Endothelial cell of umbilical vein (primary cell): ENCODE measurements around the gene VIPR2. TPM values are rescaled to one million over a fixed set of nuclear protein-coding genes. Genes with fewer than 3 reads are reported as not detected.

Source experiments
- BruUV-seq: library from RNA; stranded (reverse); fragments of 400-500 nt; replicated peaks from 2 replicates; lab custom pipeline; 2021; lab: Mats Ljungman, UMichigan
- CTCF ChIA-PET: fragments of 300-600, 350-600 bp; sonication (Branson Sonifier 250); formaldehyde crosslinking; loops from one replicate; lab custom pipeline; 2021; ENCODE audit warnings: antibody characterized with exemption, inconsistent platforms; lab: Charles Lee
- POLR2A ChIA-PET: fragments of 300-600, 350-600 bp; sonication (Branson Sonifier 250); formaldehyde crosslinking; loops from one replicate; lab custom pipeline; 2021; ENCODE audit warnings: antibody characterized with exemption, inconsistent platforms; lab: Charles Lee
- DNase-seq: peaks from one replicate; pipeline ENCODE4 v3.0.0-alpha.2; 2011; ENCODE audit warnings: low read depth, low spot score
- FAIRE-seq: peaks from 2 replicates; lab custom pipeline; 2011; peaks lifted over from hg19 to GRCh38; lab: Jason Lieb, UNC
- H2AFZ ChIP-seq: 2 replicates; pipeline ENCODE4 v1.6.0; 2012; ENCODE audit warnings: low read depth, low read length, control low read depth, inconsistent platforms
- H3K27ac ChIP-seq: 2 replicates; pipeline ENCODE4 v1.5.1; 2011; ENCODE audit warnings: low read depth, mild to moderate bottlenecking, control low read depth, low read length, moderate library complexity; ENCODE audit not compliant: insufficient read depth
- H3K27me3 ChIP-seq, 2 experiments: 2 replicates each; pipeline versions ENCODE4 v1.6.0 to v1.6.1; 2011; ENCODE audit warnings: low read length in 2 of 2, mixed read lengths in 1 of 2; ENCODE audit not compliant: control insufficient read depth in 2 of 2, insufficient read depth in 2 of 2
- H3K36me3 ChIP-seq, 2 experiments: 2 replicates in 1 of 2; 3 replicates in 1 of 2; pipeline ENCODE4 v1.5.1; 2011; ENCODE audit warnings: low read length in 2 of 2, mild to moderate bottlenecking in 1 of 2, moderate library complexity in 1 of 2; ENCODE audit not compliant: control insufficient read depth in 2 of 2, insufficient read depth in 2 of 2; ENCODE audit errors: extremely low read depth in 1 of 2
- H3K4me1 ChIP-seq: 3 replicates; pipeline ENCODE4 v1.5.1; 2011; ENCODE audit warnings: mild to moderate bottlenecking, low read length; ENCODE audit not compliant: control insufficient read depth, insufficient read depth; ENCODE audit errors: extremely low read depth
- H3K4me2 ChIP-seq: 2 replicates; pipeline ENCODE4 v1.6.1; 2011; ENCODE audit warnings: low read length, control low read depth, mixed read lengths; ENCODE audit not compliant: insufficient read depth
- H3K4me3 ChIP-seq, 3 experiments: fragments of 200-600 bp in 1 of 3; sonication (generic), shearing (Covaris generic) in 1 of 3; replicated peaks in 1 of 3; 2 replicates each; pipeline ENCODE4 v1.5.1; 2011 to 2016; ENCODE audit warnings: control low read depth in 3 of 3, low read length in 3 of 3, mild to moderate bottlenecking in 2 of 3, inconsistent platforms in 1 of 3, low read depth in 1 of 3, moderate library complexity in 1 of 3; ENCODE audit not compliant: insufficient read depth in 1 of 3
- H3K79me2 ChIP-seq: 2 replicates; pipeline ENCODE4 v1.6.0; 2012; ENCODE audit warnings: low read length, inconsistent platforms; ENCODE audit not compliant: control insufficient read depth, insufficient read depth
- H3K9ac ChIP-seq: replicated peaks from 2 replicates; pipeline ENCODE3; 2011; ENCODE audit warnings: low read length, control low read depth; ENCODE audit not compliant: insufficient read depth; ENCODE audit errors: extremely low read depth
- H3K9me1 ChIP-seq: replicated peaks from 3 replicates; pipeline ENCODE4 v1.6.0; 2011; ENCODE audit warnings: mild to moderate bottlenecking, low read length; ENCODE audit not compliant: control insufficient read depth, insufficient read depth; ENCODE audit errors: extremely low read depth
- H3K9me3 ChIP-seq: replicated peaks from 2 replicates; pipeline ENCODE4 v1.5.1; 2012; ENCODE audit warnings: low read length, inconsistent platforms; ENCODE audit not compliant: control insufficient read depth, insufficient read depth
- H4K20me1 ChIP-seq: replicated peaks from 2 replicates; pipeline ENCODE3; 2011; ENCODE audit warnings: mild to moderate bottlenecking, low read length; ENCODE audit not compliant: control insufficient read depth, insufficient read depth; ENCODE audit errors: extremely low read depth
- CTCF ChIP-seq, 2 donors: IDR thresholded peaks; 1 replicate in 1 of 2; 2 replicates in 1 of 2; pipeline ENCODE4 v1.5.1; 2011; ENCODE audit warnings: low read length in 2 of 2, mild to moderate bottlenecking in 2 of 2, moderate library complexity in 2 of 2, control low read depth in 1 of 2, inconsistent platforms in 1 of 2, low read depth in 1 of 2; ENCODE audit not compliant: insufficient read depth in 1 of 2; ENCODE audit errors: extremely low read depth in 1 of 2
- EZH2 ChIP-seq: IDR thresholded peaks from 2 replicates; pipeline ENCODE4 v1.6.1; 2012; ENCODE audit warnings: borderline replicate concordance, low read depth, mild to moderate bottlenecking, moderate library complexity, low read length, inconsistent platforms; ENCODE audit not compliant: severe bottlenecking
- MAX ChIP-seq: IDR thresholded peaks from 2 replicates; pipeline ENCODE4 v1.6.1; 2011; ENCODE audit not compliant: insufficient read depth, insufficient read length
- MYC ChIP-seq: IDR thresholded peaks from one replicate; pipeline ENCODE4 v1.6.1; 2011; ENCODE audit warnings: mild to moderate bottlenecking, low read depth, low read length
- POLR2A ChIP-seq: IDR thresholded peaks from 2 replicates; pipeline ENCODE4 v1.6.1; 2012; ENCODE audit warnings: low read depth, mild to moderate bottlenecking, control low read depth, low read length
- POLR2AphosphoS5 ChIP-seq: IDR thresholded peaks from 2 replicates; pipeline ENCODE4 v1.6.1; 2012; ENCODE audit warnings: low read depth, mild to moderate bottlenecking, control low read depth, low read length, moderate library complexity; ENCODE audit not compliant: insufficient read depth
- dilution Hi-C: fragments of 300-500 bp; cut with MboI; formaldehyde crosslinking; loops from one replicate; pipeline ENCODE4 v1.15.0; 2019; ENCODE audit warnings: low sequenced_read_pairs; ENCODE audit not compliant: extremely low pct_ligation_motif_present
- intact Hi-C: fragments of 100-400 bp; cut with micrococcal nuclease; formaldehyde crosslinking; loops from one replicate; pipeline ENCODE4 v1.10.0; 2022
- polyA plus RNA-seq, 4 experiments: library from polyadenylated mRNA; depleted of rRNA in 3 of 4; stranded (reverse) in 3 of 4; unstranded in 1 of 4; fragments of >200 nt; gene quantifications; 2 replicates each; pipeline versions ENCODE4 v1.2.1 to v1.2.3, GENCODE V29; 2011 to 2012; ENCODE audit warnings: missing spikeins in 1 of 4
- total RNA-seq: library from RNA; stranded (reverse); gene quantifications from 2 replicates; pipeline ENCODE4 v1.2.3, GENCODE V29; 2021

Gene VIPR2
- total and polyA plus RNA-seq, 2 donors (not counting 3 experiments of a cell fraction or from before 2014, with no cell fraction given) = not detected

DNA sequence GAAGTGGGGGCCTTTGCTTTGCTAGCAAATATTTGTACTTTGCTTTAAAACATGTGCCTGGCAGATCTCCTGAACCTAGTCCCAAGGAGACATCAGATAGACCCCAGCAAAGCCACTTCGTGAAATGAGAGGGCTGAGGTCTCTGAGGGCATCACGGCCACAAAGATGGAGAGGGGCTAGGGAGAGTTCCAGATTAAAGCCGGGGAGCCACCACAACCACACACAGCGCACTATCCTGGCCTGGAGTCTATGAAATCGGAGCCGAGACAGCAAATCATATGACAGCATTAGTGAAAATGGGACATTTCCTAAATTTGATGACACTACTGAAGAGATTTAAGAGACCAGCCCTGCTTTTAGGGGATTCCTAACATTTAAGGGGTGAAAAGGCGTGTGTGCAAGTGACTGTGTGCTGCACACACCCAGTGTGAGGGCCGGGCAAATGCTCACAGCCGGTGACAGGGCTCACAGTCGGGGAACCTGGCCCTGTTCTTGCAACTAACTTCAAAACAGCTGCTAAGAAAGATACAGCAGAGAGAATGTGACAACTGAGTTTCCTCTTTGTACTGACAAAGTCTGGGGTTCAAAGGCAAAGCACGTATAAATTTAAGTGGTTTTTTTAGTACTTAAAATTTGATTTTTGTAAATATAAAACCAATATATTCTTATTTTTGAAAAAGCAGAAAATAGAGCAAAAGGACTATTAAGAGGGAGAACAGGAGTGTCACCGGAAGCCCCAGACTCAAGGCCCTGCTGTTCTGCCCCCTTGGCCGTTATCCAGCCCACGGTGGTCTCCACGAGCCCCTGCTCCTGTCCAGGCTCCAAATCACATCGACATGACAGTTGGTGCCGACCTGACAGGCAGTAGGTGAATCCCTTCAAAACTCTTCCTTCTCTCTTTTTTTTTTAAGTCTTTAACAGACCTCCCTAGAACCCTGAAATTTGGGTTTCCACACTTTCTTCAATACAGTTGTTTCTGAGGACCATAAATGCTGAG lies 49.5 kb downstream of the VIPR2 start:
- Histone ChIP-seq H3K27ac (no peak overlapping the region), H2AFZ (no peak overlapping the region), H3K4me2 (no peak overlapping the region), H3K4me1 (no peaks in the 10 kb centered on the region), H3K9me3 (no peaks in the 10 kb centered on the region), H3K27me3 (no peaks in the 10 kb centered on the region), H3K9ac (no peak overlapping the region), H3K36me3 (no peaks in the 10 kb centered on the region), H3K4me3 (no peak overlapping the region), H4K20me1 (no peaks in the 10 kb centered on the region), H3K79me2 (no peaks in the 10 kb centered on the region), H3K9me1 (no peaks in the 10 kb centered on the region)
- TF ChIP-seq POLR2A (no peak), CTCF (IDR thresholded peaks at IDR 0.05; ENCODE audit: extremely low read depth in 1 of 2, insufficient read depth in 1 of 2, low read depth in 1 of 2, low read length in 2 of 2) (no peak), POLR2AphosphoS5 (no peak), EZH2 (no peak), MYC (no peak), MAX (no peak)
- FAIRE-seq = no peak
- no peak for DNase-seq
- dilution Hi-C loops = no loop called here
- BruUV-seq = no TSS peak
- ChIA-PET POLR2A (no interaction called here), CTCF (no interaction called here)
- intact Hi-C loops = no loop called here
